Liver (tissue), 9 donors: Measurements from ENCODE around the gene KLHL42. TPM values are rescaled to one million over a fixed set of nuclear protein-coding genes. Genes with fewer than 3 reads are reported as not detected.

Source experiments
- DNase-seq: peaks from one replicate; pipeline ENCODE4 v3.0.0-alpha.2; 2017; ENCODE audit warnings: low spot score
- H3K27ac ChIP-seq, 2 donors: one replicate each; pipeline ENCODE4 v1.7.0; 2013; ENCODE audit warnings: inconsistent platforms in 2 of 2, low read length in 2 of 2, control low read depth in 1 of 2, low read depth in 1 of 2, mild to moderate bottlenecking in 1 of 2
- H3K27me3 ChIP-seq, 4 donors: one replicate each; pipeline versions ENCODE4 v1.6.1 to v1.7.0; 2013; ENCODE audit warnings: low read length in 3 of 4, inconsistent platforms in 1 of 4, mild to moderate bottlenecking in 1 of 4, moderate library complexity in 1 of 4; ENCODE audit not compliant: control insufficient read depth in 4 of 4, insufficient read depth in 4 of 4
- H3K36me3 ChIP-seq, 4 donors: one replicate each; pipeline versions ENCODE4 v1.6.1 to v1.7.0; 2013; ENCODE audit warnings: low read length in 3 of 4, mild to moderate bottlenecking in 3 of 4, low read depth in 1 of 4, moderate library complexity in 1 of 4; ENCODE audit not compliant: control insufficient read depth in 4 of 4, insufficient read depth in 3 of 4
- H3K4me1 ChIP-seq, 4 donors: one replicate each; pipeline versions ENCODE4 v1.6.1 to v1.7.0; 2013; ENCODE audit warnings: low read length in 3 of 4, mild to moderate bottlenecking in 3 of 4, moderate library complexity in 1 of 4; ENCODE audit not compliant: control insufficient read depth in 4 of 4, insufficient read depth in 4 of 4
- H3K4me3 ChIP-seq, 3 donors: one replicate each; pipeline versions ENCODE4 v1.6.1 to v1.7.0; 2013; ENCODE audit warnings: low read length in 3 of 3, control low read depth in 1 of 3, low read depth in 1 of 3, mild to moderate bottlenecking in 1 of 3
- H3K9ac ChIP-seq, 2 donors: one replicate each; pipeline ENCODE4 v1.7.0; 2013; ENCODE audit warnings: low read length in 2 of 2, mild to moderate bottlenecking in 2 of 2, moderate library complexity in 2 of 2, control low read depth in 1 of 2, low read depth in 1 of 2
- H3K9me3 ChIP-seq, 4 donors: one replicate each; pipeline versions ENCODE4 v1.6.1 to v1.7.0; 2013; ENCODE audit warnings: low read length in 3 of 4; ENCODE audit not compliant: control insufficient read depth in 4 of 4
- ATF3 ChIP-seq: IDR thresholded peaks from 2 replicates; pipeline ENCODE4 v1.6.1; 2016; ENCODE audit warnings: antibody characterized with exemption
- CTCF ChIP-seq: fragments of 150-350 bp; IDR thresholded peaks from 2 replicates; pipeline ENCODE4 v1.5.1; 2017; ENCODE audit warnings: improper control_type of control experiment, low read depth, low read length; ENCODE audit not compliant: missing input control
- EGR1 ChIP-seq, 2 donors: IDR thresholded peaks; 2 replicates each; pipeline ENCODE4 v1.6.1; 2016 to 2018; ENCODE audit warnings: antibody characterized with exemption in 2 of 2, low read depth in 2 of 2
- FOXA1 ChIP-seq: IDR thresholded peaks from 2 replicates; pipeline ENCODE4 v1.6.1; 2016; ENCODE audit warnings: antibody characterized with exemption
- FOXA2 ChIP-seq: IDR thresholded peaks from 2 replicates; pipeline ENCODE4 v1.6.1; 2016; ENCODE audit warnings: antibody characterized with exemption
- GABPA ChIP-seq, 2 donors: IDR thresholded peaks in 1 of 2; conservative IDR thresholded peaks in 1 of 2; 2 replicates each; pipeline ENCODE4 v1.6.1; 2016; ENCODE audit warnings: antibody characterized with exemption in 2 of 2, mild to moderate bottlenecking in 1 of 2, moderate library complexity in 1 of 2
- HNF4A ChIP-seq, 2 donors: conservative IDR thresholded peaks; 2 replicates each; pipeline ENCODE4 v1.6.1; 2016; ENCODE audit warnings: antibody characterized with exemption in 2 of 2, mild to moderate bottlenecking in 2 of 2
- HNF4G ChIP-seq: IDR thresholded peaks from 2 replicates; pipeline ENCODE4 v1.6.1; 2016; ENCODE audit warnings: antibody characterized with exemption
- JUND ChIP-seq, 2 donors: IDR thresholded peaks; 2 replicates each; pipeline ENCODE4 v1.6.1; 2016; ENCODE audit warnings: antibody characterized with exemption in 2 of 2
- MAX ChIP-seq: IDR thresholded peaks from 2 replicates; pipeline ENCODE4 v1.6.1; 2016; ENCODE audit warnings: antibody characterized with exemption
- NR2F2 ChIP-seq: IDR thresholded peaks from 2 replicates; pipeline ENCODE4 v1.6.1; 2016; ENCODE audit warnings: antibody characterized with exemption
- RAD21 ChIP-seq, 2 donors: IDR thresholded peaks; 2 replicates each; pipeline ENCODE4 v1.6.1; 2016; ENCODE audit warnings: antibody characterized with exemption in 2 of 2, mild to moderate bottlenecking in 2 of 2
- REST ChIP-seq: IDR thresholded peaks from 2 replicates; pipeline ENCODE4 v1.6.1; 2016; ENCODE audit warnings: antibody characterized with exemption, mild to moderate bottlenecking
- RXRA ChIP-seq, 2 donors: IDR thresholded peaks; 2 replicates each; pipeline ENCODE4 v1.6.1; 2017 to 2018; ENCODE audit warnings: antibody characterized with exemption in 2 of 2, mild to moderate bottlenecking in 1 of 2
- SP1 ChIP-seq: IDR thresholded peaks from 2 replicates; pipeline ENCODE4 v1.6.1; 2018; ENCODE audit warnings: antibody characterized with exemption, mild to moderate bottlenecking
- TAF1 ChIP-seq: conservative IDR thresholded peaks from 2 replicates; pipeline ENCODE4 v1.6.1; 2016; ENCODE audit warnings: antibody characterized with exemption, mild to moderate bottlenecking
- YY1 ChIP-seq: IDR thresholded peaks from 2 replicates; pipeline ENCODE4 v1.6.1; 2016; ENCODE audit warnings: antibody characterized with exemption, mild to moderate bottlenecking
- ZBTB33 ChIP-seq: IDR thresholded peaks from 2 replicates; pipeline ENCODE4 v1.6.1; 2016; ENCODE audit warnings: antibody characterized with exemption
- WGBS: extraction: QIAGEN DNeasy Blood & Tissue Kit; methylation state at CpG from one replicate; pipeline ENCODE4 v1.1.7; 2013; 5-methylcytosine and 5-hydroxymethylcytosine counted together
- polyA plus RNA-seq, 2 donors: library from polyadenylated mRNA; stranded (reverse) in 1 of 2; unstranded in 1 of 2; fragments of 200-250 nt in 1 of 2; fragments of >200 nt in 1 of 2; fragmentation: Nextera tagmentation in 1 of 2; extraction: Ambion mirVana in 1 of 2; gene quantifications; one replicate each; pipeline versions ENCODE4 v1.2.1 to v1.2.3, GENCODE V29; 2013 to 2015
- total RNA-seq, 2 donors: library from RNA; depleted of rRNA; stranded (reverse); fragments of >200 nt; gene quantifications; one replicate each; pipeline ENCODE4 v1.2.3, GENCODE V29; 2014
- donor health status: healthy.
- donor health status: healthy.
- donor health status: healthy.
- donor health status: healthy.
- donor health status: healthy.

The KLHL42 gene
- total and polyA plus RNA-seq, 4 donors = 3.6 to 13.4 (median 6.4) TPM

- no peak for DNase-seq
- H3K27ac ChIP-seq = no peak overlapping the region
- H3K9me3 ChIP-seq = no peaks in the 10 kb centered on the region
- no peak overlapping the region for H3K4me3 ChIP-seq
- no peak overlapping the region for H3K9ac ChIP-seq
- peaks cover 0 to 19% (median 10%) of the 10 kb centered on the region in 4 donors for H3K36me3 ChIP-seq
- WGBS = 97% methylated on average over 24 of the region's 24 CpGs
- TF ChIP-seq RAD21 (IDR thresholded peaks at IDR 0.05) (no peak), MAX (no peak), HNF4A (conservative IDR thresholded peaks at IDR 0.05) (no peak), SP1 (no peak)
- H3K27me3 ChIP-seq = no peaks in the 10 kb centered on the region
- no peaks in the 10 kb centered on the region for H3K4me1 ChIP-seq
These were observed 17.4 kb downstream of the KLHL42 start for GRCh38 chr12:27797301-27798025.

- Histone ChIP-seq H3K36me3 (peaks cover 0 to 17% (median 8%) of the 10 kb centered on the region in 4 donors), H3K9ac (no peak overlapping the region), H3K4me1 (no peaks in the 10 kb centered on the region), H3K4me3 (no peak overlapping the region), H3K27me3 (no peaks in the 10 kb centered on the region), H3K9me3 (no peaks in the 10 kb centered on the region), H3K27ac (no peak overlapping the region)
- 91% methylated on average over 3 of the region's 3 CpGs for WGBS
- TF ChIP-seq FOXA2 = no peak
- TF ChIP-seq SP1 = no peak
- TF ChIP-seq CTCF = no peak
- TF ChIP-seq ATF3 = no peak
- TF ChIP-seq JUND (IDR thresholded peaks at IDR 0.05) = no peak
- no peak for TF ChIP-seq GABPA (IDR thresholded peaks at IDR 0.05 in 1 of 2, conservative IDR thresholded peaks at IDR 0.05 in 1 of 2)
- no peak for TF ChIP-seq REST
- TF ChIP-seq ZBTB33 = no peak
- no peak for TF ChIP-seq MAX
- TF ChIP-seq HNF4G = no peak
- no peak for TF ChIP-seq RAD21 (IDR thresholded peaks at IDR 0.05)
- TF ChIP-seq EGR1 (IDR thresholded peaks at IDR 0.05; ENCODE audit: low read depth in 2 of 2) = no peak
- no peak for TF ChIP-seq NR2F2
- TF ChIP-seq FOXA1 = no peak
- TF ChIP-seq YY1 = no peak
- TF ChIP-seq HNF4A (conservative IDR thresholded peaks at IDR 0.05) = no peak
- TF ChIP-seq TAF1 = no peak
- TF ChIP-seq RXRA (IDR thresholded peaks at IDR 0.05) = no peak
- no peak for DNase-seq
These were observed 20.8 kb downstream of the KLHL42 start for GRCh38 chr12:27800819-27801218.
